Vagina (tissue), 2 donors: ENCODE results near the gene CCDC88A. TPM values are rescaled to one million over a fixed set of nuclear protein-coding genes. Genes with fewer than 3 reads are reported as not detected.

ENCODE experiments used
- DNase-seq, 2 donors: peaks; one replicate each; pipeline ENCODE4 v3.0.0-alpha.2; 2017; ENCODE audit errors: extremely low spot score in 2 of 2
- H3K27ac ChIP-seq: fragments of 200-600 bp; sonication (generic); one replicate; pipeline ENCODE4 v1.5.1; 2019
- H3K27me3 ChIP-seq: fragments of 200-600 bp; sonication (generic); one replicate; pipeline ENCODE4 v1.5.1; 2019
- H3K36me3 ChIP-seq, 2 donors: fragments of 200-600 bp; sonication (generic); one replicate each; pipeline ENCODE4 v1.5.1; 2017 to 2019
- H3K4me1 ChIP-seq: fragments of 200-600 bp; sonication (generic); one replicate; pipeline ENCODE4 v1.5.1; 2019
- H3K4me3 ChIP-seq, 2 donors: fragments of 200-600 bp; sonication (generic); 1 replicate in 1 of 2; 2 replicates in 1 of 2; pipeline ENCODE4 v1.5.1; 2016 to 2019
- H3K9me3 ChIP-seq: fragments of 200-600 bp; sonication (generic); one replicate; pipeline ENCODE4 v1.5.1; 2019
- CTCF ChIP-seq, 3 experiments: fragments of 450-650 bp in 2 of 3; fragments of 200-600 bp in 1 of 3; sonication (generic) in 1 of 3; IDR thresholded peaks; one replicate each; pipeline ENCODE4 v1.5.1; 2017 to 2019; ENCODE audit warnings: antibody characterized with exemption in 3 of 3, mild to moderate bottlenecking in 2 of 3, moderate library complexity in 2 of 3
- POLR2A ChIP-seq, 2 donors: fragments of 450-650 bp; IDR thresholded peaks; one replicate each; pipeline ENCODE4 v1.6.1; 2017; ENCODE audit warnings: antibody characterized with exemption in 2 of 2, mild to moderate bottlenecking in 2 of 2, moderate library complexity in 2 of 2
- POLR2AphosphoS5 ChIP-seq, 2 donors: sonication (generic); formaldehyde crosslinking; IDR thresholded peaks; one replicate each; pipeline ENCODE4 v1.9.0; 2017; ENCODE audit warnings: antibody characterized with exemption in 2 of 2, mild to moderate bottlenecking in 2 of 2, low read depth in 1 of 2; ENCODE audit not compliant: insufficient read depth in 1 of 2
- intact Hi-C: fragments of 100-400 bp; cut with DNase I; formaldehyde crosslinking; loops from one replicate; pipeline ENCODE4 v1.15.1; 2023
- total RNA-seq: library from RNA; depleted of rRNA; stranded (reverse); fragments of >200 nt; gene quantifications from one replicate; pipeline ENCODE4 v1.2.3, GENCODE V29; 2016

Gene CCDC88A
- total RNA-seq, 1 donor from 2014 or later, result 34.9 TPM

GRCh38 chr2:55422876-55423665 lies 3.4 kb upstream of the CCDC88A start:
- DNase-seq, result no peak
- Histone ChIP-seq H3K9me3 (no peaks in the 10 kb centered on the region), H3K36me3 (no peaks in the 10 kb centered on the region), H3K27me3 (no peaks in the 10 kb centered on the region), H3K27ac (no peak overlapping the region), H3K4me1 (peaks cover 19% of the 10 kb centered on the region), H3K4me3 (no peak overlapping the region)
- no peak for TF ChIP-seq POLR2AphosphoS5 (IDR thresholded peaks at IDR 0.05; ENCODE audit: insufficient read depth in 1 of 2, low read depth in 1 of 2)
- no peak for TF ChIP-seq POLR2A (IDR thresholded peaks at IDR 0.05)
- TF ChIP-seq CTCF (IDR thresholded peaks at IDR 0.05), result no peak
- intact Hi-C loops, result no loop called here

GRCh38 chr2:55421326-55421725 lies 1.7 kb upstream of the CCDC88A start:
- H3K36me3 ChIP-seq, result no peaks in the 10 kb centered on the region
- DNase-seq, result no peak
- TF ChIP-seq CTCF (IDR thresholded peaks at IDR 0.05) (no peak), POLR2A (IDR thresholded peaks at IDR 0.05) (no peak)
- no peaks in the 10 kb centered on the region for H3K9me3 ChIP-seq
- peaks cover 22% of the 10 kb centered on the region for H3K4me1 ChIP-seq
- intact Hi-C loops, result no loop called here
- no peak overlapping the region for H3K4me3 ChIP-seq
- no peaks in the 10 kb centered on the region for H3K27me3 ChIP-seq
- no peak overlapping the region for H3K27ac ChIP-seq

GRCh38 chr2:55420871-55421270 lies 1.2 kb upstream of the CCDC88A start:
- Histone ChIP-seq H3K27ac (peak overlapping the region; percentile 92), H3K9me3 (no peaks in the 10 kb centered on the region), H3K27me3 (no peaks in the 10 kb centered on the region), H3K4me1 (peaks cover 22% of the 10 kb centered on the region), H3K36me3 (no peaks in the 10 kb centered on the region), H3K4me3 (peak overlapping the region; percentile 81 to 83)
- no peak for DNase-seq
- intact Hi-C loops, result no loop called here
- TF ChIP-seq POLR2A (IDR thresholded peaks at IDR 0.05) (no peak), POLR2AphosphoS5 (IDR thresholded peaks at IDR 0.05; ENCODE audit: insufficient read depth in 1 of 2, low read depth in 1 of 2) (no peak), CTCF (IDR thresholded peaks at IDR 0.05) (no peak)

- peak overlapping the region; percentile 92 for H3K27ac ChIP-seq
- H3K9me3 ChIP-seq, result no peaks in the 10 kb centered on the region
- no peaks in the 10 kb centered on the region for H3K27me3 ChIP-seq
- intact Hi-C loops, result no loop called here
- peaks cover 22% of the 10 kb centered on the region for H3K4me1 ChIP-seq
- DNase-seq, result no peak
- peak overlapping the region; percentile 81 to 83 for H3K4me3 ChIP-seq
- no peak for TF ChIP-seq CTCF (IDR thresholded peaks at IDR 0.05)
- TF ChIP-seq POLR2AphosphoS5 (IDR thresholded peaks at IDR 0.05; ENCODE audit: insufficient read depth in 1 of 2, low read depth in 1 of 2), result no peak
- no peak for TF ChIP-seq POLR2A (IDR thresholded peaks at IDR 0.05)
- no peaks in the 10 kb centered on the region for H3K36me3 ChIP-seq
These were observed 726 bp upstream of the CCDC88A start for GRCh38 chr2:55420439-55420725.

- H3K36me3 ChIP-seq, result no peaks in the 10 kb centered on the region
- H3K27me3 ChIP-seq, result no peaks in the 10 kb centered on the region
- H3K4me3 ChIP-seq, result peak overlapping the region; percentile 81 to 83
- H3K27ac ChIP-seq, result peak overlapping the region; percentile 92
- no peaks in the 10 kb centered on the region for H3K9me3 ChIP-seq
- intact Hi-C loops, result no loop called here
- DNase-seq, result no peak
- peaks cover 22% of the 10 kb centered on the region for H3K4me1 ChIP-seq
- TF ChIP-seq CTCF (IDR thresholded peaks at IDR 0.05) (no peak), POLR2A (IDR thresholded peaks at IDR 0.05) (no peak), POLR2AphosphoS5 (IDR thresholded peaks at IDR 0.05; ENCODE audit: insufficient read depth in 1 of 2, low read depth in 1 of 2) (no peak)
These were observed 400 bp downstream of the CCDC88A start for GRCh38 chr2:55419233-55419678.
